Fibroblast of lung (primary cell): ENCODE measurements around the gene PPFIBP2.

Experiments used
- EZH2 ChIP-seq: IDR thresholded peaks from 2 replicates; pipeline ENCODE4 v1.5.1; 2012; ENCODE audit warnings: low read length, control low read depth, mild to moderate bottlenecking; ENCODE audit errors: missing control alignments
- TF ChIP-seq, protein P1 (sequence below), 2 donors: IDR thresholded peaks in 1 of 2; conservative IDR thresholded peaks in 1 of 2; 1 replicate in 1 of 2; 2 replicates in 1 of 2; pipeline ENCODE4 v1.5.1; 2011 to 2012; ENCODE audit warnings: low read length in 2 of 2, control low read depth in 1 of 2, inconsistent platforms in 1 of 2, low read depth in 1 of 2, mild to moderate bottlenecking in 1 of 2

DNA sequence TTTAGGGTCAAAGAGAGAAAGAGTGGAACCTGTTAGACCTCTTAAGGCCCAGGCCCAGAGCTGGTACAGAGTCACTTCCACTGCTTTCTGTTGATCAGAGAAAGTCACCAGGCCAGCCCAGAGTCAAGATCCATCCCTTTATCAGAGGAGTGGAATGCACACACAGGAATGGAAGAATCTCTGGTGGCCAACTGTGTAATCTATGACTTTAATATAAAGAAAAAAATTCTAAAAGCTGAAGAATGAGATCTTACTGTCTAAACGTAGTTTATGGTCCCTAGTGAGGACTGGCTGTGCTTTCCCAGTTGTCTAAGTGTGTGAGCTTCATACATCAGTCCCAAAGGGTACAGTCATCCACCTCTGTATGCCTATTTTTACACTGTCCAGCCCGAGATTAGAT, 51.0 kb downstream of the PPFIBP2 start:
- TF ChIP-seq, protein P1, sequence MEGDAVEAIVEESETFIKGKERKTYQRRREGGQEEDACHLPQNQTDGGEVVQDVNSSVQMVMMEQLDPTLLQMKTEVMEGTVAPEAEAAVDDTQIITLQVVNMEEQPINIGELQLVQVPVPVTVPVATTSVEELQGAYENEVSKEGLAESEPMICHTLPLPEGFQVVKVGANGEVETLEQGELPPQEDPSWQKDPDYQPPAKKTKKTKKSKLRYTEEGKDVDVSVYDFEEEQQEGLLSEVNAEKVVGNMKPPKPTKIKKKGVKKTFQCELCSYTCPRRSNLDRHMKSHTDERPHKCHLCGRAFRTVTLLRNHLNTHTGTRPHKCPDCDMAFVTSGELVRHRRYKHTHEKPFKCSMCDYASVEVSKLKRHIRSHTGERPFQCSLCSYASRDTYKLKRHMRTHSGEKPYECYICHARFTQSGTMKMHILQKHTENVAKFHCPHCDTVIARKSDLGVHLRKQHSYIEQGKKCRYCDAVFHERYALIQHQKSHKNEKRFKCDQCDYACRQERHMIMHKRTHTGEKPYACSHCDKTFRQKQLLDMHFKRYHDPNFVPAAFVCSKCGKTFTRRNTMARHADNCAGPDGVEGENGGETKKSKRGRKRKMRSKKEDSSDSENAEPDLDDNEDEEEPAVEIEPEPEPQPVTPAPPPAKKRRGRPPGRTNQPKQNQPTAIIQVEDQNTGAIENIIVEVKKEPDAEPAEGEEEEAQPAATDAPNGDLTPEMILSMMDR (conservative IDR thresholded peaks at IDR 0.05 in 1 of 2, IDR thresholded peaks at IDR 0.05 in 1 of 2; ENCODE audit: low read depth in 1 of 2, low read length in 2 of 2): no peak
- no peak for TF ChIP-seq EZH2
